Hindlimb muscle (tissue), 1 donor: ENCODE results near the gene FDX2. TPM values are rescaled to one million over a fixed set of nuclear protein-coding genes. Genes with fewer than 3 reads are reported as not detected.
"Not testable (repeated sequence)": the region's sequence is repeated elsewhere in the genome, so short reads cannot be mapped to it uniquely, and the experiment has no call there.

ENCODE experiments used
- DNase-seq: peaks from one replicate; pipeline ENCODE4 v3.0.0-alpha.2; 2013
- polyA plus RNA-seq: library from polyadenylated mRNA; unstranded; fragments of 120-200 nt; gene quantifications from one replicate; pipeline ENCODE4 v1.2.1, GENCODE V29; 2013; ENCODE audit not compliant: insufficient read length

The FDX2 gene
- polyA plus RNA-seq, 1 donor, result 19.4 TPM

DNA sequence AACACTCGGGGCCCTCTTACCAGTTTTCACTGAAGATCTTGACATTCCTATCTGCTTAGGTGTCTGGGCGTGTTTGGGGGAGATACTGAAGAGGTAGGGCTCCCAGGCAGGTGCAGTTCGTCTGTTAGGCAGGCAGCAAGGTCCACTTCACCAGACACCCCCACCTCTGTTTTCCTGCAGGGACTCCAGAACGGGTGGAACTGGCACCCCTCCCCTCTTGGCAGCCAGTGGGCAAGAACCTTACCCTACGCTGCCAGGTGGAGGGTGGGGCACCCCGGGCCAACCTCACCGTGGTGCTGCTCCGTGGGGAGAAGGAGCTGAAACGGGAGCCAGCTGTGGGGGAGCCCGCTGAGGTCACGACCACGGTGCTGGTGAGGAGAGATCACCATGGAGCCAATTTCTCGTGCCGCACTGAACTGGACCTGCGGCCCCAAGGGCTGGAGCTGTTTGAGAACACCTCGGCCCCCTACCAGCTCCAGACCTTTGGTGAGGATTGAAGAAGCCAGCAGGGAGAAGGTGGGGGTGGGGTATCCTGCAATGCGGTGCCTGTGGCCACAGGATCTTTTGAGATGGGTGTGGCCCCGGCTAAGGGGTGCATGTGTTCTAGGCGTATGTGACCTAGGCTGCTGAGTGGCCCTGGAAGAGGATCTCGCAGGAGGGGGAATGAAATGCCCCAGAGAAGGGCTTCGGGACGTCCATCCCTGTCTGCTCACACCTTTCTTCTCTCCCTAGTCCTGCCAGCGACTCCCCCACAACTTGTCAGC lies 32.3 kb downstream of the FDX2 start:
- DNase-seq, result no peak

DNA sequence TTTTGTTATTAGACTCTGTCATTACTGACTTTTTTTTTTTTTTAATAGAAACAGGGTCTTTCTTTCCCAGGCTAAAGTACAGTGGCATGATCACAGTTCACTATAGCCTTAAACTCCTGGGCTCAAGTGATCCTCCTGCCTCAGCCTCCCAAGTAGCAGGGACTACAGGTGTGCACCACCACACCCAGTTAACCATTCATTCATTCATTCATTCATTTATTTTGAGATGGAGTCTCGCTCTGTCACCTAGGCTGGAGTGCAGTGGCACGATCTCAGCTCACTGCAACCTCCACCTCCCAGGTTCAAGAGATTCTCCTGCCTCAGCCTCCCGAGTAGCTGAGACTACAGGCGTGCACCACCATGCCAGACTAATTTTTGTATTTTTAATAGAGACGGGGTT lies 33.8 kb downstream of the FDX2 start:
- DNase-seq, result not testable (repeated sequence)

DNA sequence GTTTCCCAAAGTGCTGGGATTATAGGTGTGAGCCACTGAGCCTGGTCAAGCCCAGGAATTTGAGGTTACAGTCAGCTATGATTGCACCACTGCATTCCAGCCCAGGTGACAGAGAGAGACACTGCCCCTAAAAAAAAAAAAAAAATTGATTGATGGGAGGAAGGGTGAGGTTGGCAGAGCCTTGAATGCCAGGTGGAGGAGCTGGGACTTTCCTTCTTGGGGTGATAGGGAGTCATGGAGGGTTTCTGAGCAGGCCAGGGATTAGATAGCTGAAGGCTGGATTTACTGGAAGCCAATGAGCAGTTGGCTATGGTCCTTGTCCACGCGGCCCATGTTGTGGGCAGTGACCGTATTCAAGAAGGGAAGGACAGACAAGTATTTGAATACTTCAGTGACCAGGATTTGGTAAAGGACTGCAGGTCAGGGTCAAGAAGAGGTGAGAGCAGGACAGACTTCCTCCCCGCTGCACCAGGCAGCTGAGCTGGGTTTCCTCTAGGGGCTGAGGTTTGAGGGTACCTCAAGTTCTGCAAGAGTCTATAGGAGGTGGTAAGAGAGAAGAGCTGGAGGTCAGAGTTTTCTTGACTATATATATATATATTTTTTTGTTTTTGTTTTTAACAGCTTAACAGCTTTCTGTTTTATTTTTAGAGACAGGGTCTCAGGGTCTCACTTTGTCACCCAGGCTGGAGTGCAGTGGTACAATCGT lies 35.9 kb downstream of the FDX2 start:
- DNase-seq, result no peak

DNA sequence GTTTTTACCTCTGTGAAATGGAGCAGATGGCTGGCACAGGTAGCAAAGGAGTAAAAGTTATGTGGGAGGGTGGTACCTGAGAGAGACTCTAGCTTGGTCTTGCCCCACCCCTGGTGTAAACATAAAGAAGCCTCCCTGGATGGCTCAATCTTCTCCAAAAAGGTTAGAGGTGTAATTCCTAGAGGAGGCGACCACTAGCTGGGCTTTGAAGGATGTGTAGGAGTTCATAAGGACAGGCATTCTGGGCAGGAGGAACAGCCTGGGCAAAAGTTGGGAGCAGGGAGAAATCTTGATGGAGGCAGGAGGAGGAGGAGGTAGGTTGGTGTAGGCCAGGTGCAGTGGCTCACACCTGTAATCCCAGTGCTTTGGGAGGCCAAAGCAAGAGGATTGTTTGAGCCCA lies 36.9 kb downstream of the FDX2 start:
- no peak for DNase-seq

DNA sequence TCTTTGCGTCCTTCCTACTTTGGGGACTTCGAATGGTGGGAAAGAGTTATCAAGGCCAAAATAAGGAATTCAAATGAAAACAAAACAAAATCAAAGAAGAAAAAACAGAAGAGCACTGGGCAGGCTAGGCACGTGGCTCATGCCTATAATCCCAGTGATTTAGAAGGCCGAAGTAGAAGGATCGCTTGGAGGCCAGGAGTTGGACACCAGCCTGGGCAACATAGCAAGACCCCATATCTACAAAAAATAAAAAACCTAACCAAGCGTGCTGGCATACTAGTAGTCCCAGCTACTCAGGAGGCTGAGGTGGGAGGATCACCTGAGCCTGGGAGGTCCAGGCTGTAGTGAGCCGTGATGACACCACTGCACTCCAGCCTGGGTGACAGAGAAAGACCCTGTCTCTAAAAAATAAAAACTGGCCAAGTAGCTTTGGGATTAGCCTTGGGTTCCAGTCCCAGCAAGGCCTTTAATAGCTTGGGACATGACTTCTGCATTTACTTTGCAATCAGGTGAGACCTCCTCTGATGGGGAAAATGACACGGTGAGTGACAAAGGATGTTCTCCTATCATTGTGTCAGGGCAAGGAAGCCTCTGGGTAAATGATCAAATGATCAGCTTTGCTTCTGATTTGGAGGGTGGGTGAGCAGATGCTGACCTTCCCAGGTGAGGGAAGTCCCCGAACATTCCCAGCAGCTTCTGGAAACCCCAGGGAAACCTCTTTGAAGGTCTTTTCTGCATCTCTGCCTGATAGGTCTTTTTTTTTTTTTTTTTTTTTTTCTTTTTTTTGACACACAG lies 37.8 kb downstream of the FDX2 start:
- no peak for DNase-seq

DNA sequence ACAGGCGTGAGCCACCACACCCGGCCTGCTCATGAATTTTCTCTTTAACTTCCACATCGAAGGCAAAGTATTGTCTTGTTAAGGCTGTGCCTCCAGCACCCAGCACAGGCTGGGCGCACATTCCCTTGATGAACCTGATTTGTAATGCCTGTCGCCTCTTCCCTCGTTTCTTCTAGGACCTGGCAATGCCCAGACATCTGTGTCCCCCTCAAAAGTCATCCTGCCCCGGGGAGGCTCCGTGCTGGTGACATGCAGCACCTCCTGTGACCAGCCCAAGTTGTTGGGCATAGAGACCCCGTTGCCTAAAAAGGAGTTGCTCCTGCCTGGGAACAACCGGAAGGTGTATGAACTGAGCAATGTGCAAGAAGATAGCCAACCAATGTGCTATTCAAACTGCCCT lies 41.2 kb downstream of the FDX2 start:
- DNase-seq, result no peak

DNA sequence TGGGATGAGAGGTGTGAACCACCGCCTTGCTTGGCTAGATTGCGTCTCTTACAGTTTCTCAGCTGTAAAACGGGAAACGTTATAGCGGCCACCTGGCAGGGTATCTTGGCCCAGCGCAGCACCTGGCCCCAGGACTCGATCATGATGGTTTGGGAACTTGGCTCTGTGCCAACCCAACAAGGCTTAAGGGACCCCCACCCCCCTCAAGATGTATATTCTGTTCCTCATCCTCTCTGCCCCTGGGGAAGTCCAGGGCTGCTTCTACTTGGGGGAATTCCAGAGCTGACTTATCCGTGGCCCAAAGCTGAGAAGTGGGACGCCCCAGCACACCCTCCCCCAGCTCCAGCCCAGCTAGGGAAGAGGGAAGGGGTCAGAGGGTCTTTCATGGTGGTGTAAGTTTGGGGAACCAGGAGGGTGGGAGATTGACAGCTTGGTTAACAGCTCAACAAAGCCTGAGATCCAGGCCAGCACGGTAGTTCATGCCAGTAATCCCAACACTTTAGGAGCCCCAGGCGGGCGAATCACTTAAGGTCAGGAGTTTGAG lies 44.2 kb downstream of the FDX2 start:
- DNase-seq, result no peak

DNA sequence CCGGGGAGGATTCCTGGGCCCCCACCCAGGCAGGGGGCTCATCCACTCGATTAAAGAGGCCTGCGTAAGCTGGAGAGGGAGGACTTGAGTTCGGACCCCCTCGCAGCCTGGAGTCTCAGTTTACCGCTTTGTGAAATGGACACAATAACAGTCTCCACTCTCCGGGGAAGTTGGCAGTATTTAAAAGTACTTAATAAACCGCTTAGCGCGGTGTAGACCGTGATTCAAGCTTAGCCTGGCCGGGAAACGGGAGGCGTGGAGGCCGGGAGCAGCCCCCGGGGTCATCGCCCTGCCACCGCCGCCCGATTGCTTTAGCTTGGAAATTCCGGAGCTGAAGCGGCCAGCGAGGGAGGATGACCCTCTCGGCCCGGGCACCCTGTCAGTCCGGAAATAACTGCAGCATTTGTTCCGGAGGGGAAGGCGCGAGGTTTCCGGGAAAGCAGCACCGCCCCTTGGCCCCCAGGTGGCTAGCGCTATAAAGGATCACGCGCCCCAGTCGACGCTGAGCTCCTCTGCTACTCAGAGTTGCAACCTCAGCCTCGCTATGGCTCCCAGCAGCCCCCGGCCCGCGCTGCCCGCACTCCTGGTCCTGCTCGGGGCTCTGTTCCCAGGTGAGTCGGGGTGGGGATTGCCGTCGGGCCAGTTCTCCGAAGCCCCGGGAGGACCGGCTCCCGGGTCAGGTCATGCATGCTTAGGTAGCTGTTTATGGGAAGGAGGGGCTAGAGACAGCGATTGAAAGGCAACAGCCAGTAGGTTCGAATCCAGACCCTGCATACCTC lies 45.0 kb downstream of the FDX2 start, which contains the start of gene ICAM1:
Gene ICAM1 (plus strand): TSS at position 505 of the 779 bp plus-strand sequence. CDS start 40 bp downstream, at position 545.
- no peak for DNase-seq

DNA sequence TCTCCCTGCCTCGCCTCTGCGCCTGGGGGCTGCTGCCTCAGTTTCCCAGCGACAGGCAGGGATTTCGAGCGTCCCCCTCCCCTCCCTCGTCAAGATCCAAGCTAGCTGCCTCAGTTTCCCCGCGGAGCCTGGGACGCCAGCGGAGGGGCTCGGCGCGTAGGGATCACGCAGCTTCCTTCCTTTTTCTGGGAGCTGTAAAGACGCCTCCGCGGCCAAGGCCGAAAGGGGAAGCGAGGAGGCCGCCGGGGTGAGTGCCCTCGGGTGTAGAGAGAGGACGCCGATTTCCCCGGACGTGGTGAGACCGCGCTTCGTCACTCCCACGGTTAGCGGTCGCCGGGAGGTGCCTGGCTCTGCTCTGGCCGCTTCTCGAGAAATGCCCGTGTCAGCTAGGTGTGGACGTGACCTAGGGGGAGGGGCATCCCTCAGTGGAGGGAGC lies 45.6 kb downstream of the FDX2 start:
- DNase-seq, result no peak

DNA sequence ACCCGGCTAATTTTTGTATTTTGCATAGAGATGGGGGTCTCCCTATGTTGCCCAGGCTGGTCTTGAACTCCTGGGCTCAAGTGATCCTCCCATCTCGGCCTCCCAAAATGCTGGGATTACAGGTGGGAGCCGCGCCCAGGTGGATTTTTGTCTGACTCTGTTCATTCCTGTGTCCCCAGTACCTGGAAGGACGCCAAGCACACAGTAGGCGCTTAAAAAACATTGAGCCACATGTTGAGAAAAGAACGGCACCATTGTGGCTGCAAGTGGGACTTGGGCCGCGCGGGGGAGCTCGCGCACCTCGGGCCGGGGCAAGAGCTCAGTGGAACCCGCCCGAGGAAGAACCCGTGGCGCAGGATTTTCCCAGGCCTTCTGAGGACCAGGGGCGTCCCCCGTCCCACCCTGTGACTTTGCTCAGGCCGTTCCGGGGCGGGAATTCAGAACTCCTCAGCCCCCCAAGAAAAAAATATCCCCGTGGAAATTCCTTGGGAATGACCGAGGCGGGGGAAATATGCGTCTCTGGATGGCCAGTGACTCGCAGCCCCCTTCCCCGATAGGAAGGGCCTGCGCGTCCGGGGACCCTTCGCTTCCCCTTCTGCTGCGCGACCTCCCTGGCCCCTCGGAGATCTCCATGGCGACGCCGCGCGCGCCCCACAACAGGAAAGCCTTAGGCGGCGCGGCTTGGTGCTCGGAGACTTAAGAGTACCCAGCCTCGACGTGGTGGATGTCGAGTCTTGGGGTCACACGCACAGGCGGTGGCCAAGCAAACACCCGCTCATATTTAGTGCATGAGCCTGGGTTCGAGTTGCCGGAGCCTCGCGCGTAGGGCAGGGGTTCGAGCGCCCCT lies 46.3 kb downstream of the FDX2 start:
- DNase-seq, result peak; percentile 80

DNA sequence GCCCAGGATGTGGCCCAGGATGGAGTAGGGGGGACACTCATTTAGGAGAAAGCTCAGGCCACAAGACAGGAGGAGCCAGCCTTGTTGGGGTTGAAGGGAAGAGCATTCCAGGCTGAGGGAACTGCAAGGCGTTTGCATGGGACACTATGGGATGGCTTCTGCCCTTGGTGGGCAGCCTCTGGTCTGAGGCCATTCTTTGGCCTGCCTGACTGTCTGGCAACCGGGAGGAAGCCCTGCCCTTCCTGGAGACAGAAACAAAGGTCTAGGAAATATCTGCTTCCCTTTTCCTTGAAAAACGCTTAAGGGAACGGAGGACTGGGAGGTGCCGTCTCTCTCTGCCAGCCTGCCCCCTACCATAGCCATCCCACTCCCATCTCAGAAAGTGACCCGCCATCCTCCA lies 47.7 kb downstream of the FDX2 start:
- DNase-seq, result no peak

DNA sequence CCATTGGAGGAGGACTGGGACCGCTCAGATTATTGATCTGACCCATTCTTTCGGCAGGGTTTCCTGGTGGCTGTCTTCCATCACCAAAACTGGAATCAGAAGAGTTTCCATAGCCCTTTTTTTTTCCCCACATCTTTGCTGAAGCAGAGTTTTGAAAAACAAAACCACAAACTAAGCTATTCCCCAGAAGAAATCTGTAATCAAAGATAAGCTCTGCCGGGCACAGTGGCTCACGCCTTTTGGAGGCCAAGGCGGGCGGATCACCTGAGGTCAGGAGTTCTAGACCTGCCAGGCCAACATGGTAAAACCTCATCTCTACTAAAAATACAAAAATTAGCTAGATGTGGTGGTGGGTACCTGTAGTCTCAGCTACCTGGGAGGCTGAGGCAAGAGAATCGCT lies 49.1 kb downstream of the FDX2 start:
- DNase-seq, result no peak

DNA sequence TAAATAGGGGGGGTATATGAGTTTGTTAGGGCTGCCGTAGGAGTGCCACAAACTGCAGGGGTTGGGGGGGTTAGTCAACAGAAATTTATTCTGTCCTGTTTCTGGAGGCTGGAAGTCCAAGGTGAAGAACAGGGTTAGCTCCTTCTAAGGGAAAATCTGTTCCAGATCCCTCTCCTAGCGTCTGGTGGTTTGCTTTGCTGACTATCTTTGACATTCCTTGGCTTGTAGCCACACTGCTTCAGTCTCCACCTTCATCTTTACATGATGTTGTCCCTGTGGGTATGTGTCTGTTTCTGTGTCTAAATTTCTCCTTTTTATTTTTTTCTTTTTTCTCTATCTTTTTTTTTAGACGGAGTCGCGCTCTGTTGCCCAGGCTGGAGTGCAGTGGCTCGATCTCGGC lies 53.0 kb downstream of the FDX2 start:
- no peak for DNase-seq

DNA sequence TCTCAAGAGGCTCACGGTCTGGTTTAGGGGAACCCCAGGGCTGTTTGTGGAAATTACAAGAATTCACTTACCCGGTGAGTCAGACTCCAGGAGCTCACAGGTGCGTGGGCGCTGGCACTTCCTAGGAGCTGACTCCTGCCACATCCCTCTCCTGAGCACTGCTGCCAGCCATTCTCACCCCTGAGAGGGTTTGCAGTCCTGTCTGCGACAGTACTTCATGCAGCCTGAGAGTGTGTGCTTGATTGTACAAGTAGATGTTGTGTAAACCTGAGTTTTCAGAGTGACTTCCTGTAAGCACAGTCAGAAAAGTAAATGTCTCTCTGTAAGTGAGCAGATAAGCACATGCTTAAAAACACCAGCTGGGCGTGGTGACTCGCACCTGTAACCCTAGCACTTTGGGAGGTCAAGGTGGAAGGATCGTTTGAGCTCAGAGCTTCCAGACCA lies 55.7 kb downstream of the FDX2 start:
- DNase-seq, result no peak

Other genes starting within 250 kb of the FDX2 start
- 10.7 TPM for gene SHFL, start 229.7 kb downstream of the FDX2 start, polyA plus RNA-seq
- gene ANGPTL6, start 213.3 kb downstream of the FDX2 start, polyA plus RNA-seq, result 1.7 TPM
- 30.6 TPM for gene PPAN, start 209.7 kb downstream of the FDX2 start, polyA plus RNA-seq
- gene P2RY11, start 204.3 kb downstream of the FDX2 start, polyA plus RNA-seq, result 11.7 TPM
- gene EIF3G, start 196.1 kb downstream of the FDX2 start, polyA plus RNA-seq, result 287 TPM
- 65.8 TPM for gene DNMT1, start 121.1 kb downstream of the FDX2 start, polyA plus RNA-seq
- 10.8 TPM for gene S1PR2, start 84.7 kb downstream of the FDX2 start, polyA plus RNA-seq
- gene MRPL4, start 63.8 kb downstream of the FDX2 start, polyA plus RNA-seq, result 36.0 TPM
- gene ICAM1, start 44.9 kb downstream of the FDX2 start, polyA plus RNA-seq, result 9.5 TPM
- 0.45 TPM for gene ICAM4, start 29.1 kb downstream of the FDX2 start, polyA plus RNA-seq
- 0.23 TPM for gene ICAM5, start 26.1 kb downstream of the FDX2 start, polyA plus RNA-seq
- 5.0 TPM for gene ZGLP1, start 6.2 kb downstream of the FDX2 start, polyA plus RNA-seq
- 18.4 TPM for gene RAVER1, start 17.5 kb upstream of the FDX2 start, polyA plus RNA-seq
- gene ICAM3, start 23.6 kb upstream of the FDX2 start, polyA plus RNA-seq, result 5.8 TPM
- gene TYK2, start 64.6 kb upstream of the FDX2 start, polyA plus RNA-seq, result 71.8 TPM
- 137 TPM for gene CDC37, start 87.5 kb upstream of the FDX2 start, polyA plus RNA-seq
- 5.0 TPM for gene PDE4A, start 104.5 kb upstream of the FDX2 start, polyA plus RNA-seq
- gene KEAP1, start 187.3 kb upstream of the FDX2 start, polyA plus RNA-seq, result 65.6 TPM
- 1.2 TPM for gene S1PR5, start 201.4 kb upstream of the FDX2 start, polyA plus RNA-seq
- 26.2 TPM for gene ATG4D, start 227.9 kb upstream of the FDX2 start, polyA plus RNA-seq
- 27.5 TPM for gene KRI1, start 250.0 kb upstream of the FDX2 start, polyA plus RNA-seq